SU-DHL-6 (cell line): ENCODE measurements around the gene RUNX2.

Experiments used
- H2AFZ ChIP-seq: fragments of 200-600 bp; sonication (generic); 2 replicates; pipeline ENCODE4 v1.6.1; 2014; ENCODE audit warnings: low read depth, mild to moderate bottlenecking, moderate library complexity, mixed read lengths, antibody characterized with exemption, low read length; ENCODE audit not compliant: severe bottlenecking
- H3F3A ChIP-seq: fragments of 200-600 bp; shearing (Covaris generic); 2 replicates; pipeline ENCODE4 v1.6.0; 2016; ENCODE audit warnings: antibody characterized with exemption, mild to moderate bottlenecking; ENCODE audit not compliant: insufficient read depth
- H3K27ac ChIP-seq: fragments of 200-600 bp; sonication (generic); 2 replicates; pipeline ENCODE4 v1.5.1; 2016; ENCODE audit warnings: low read depth, mild to moderate bottlenecking, low read length, moderate library complexity, mixed read lengths
- H3K27me3 ChIP-seq: fragments of 200-600 bp; sonication (generic), shearing (Covaris generic); 2 replicates; pipeline ENCODE4 v1.6.0; 2014; ENCODE audit warnings: mild to moderate bottlenecking, low read length
- H3K36me3 ChIP-seq: fragments of 200-600 bp; sonication (generic); 2 replicates; pipeline ENCODE4 v1.6.1; 2014; ENCODE audit warnings: mild to moderate bottlenecking, low read length, mixed read lengths
- H3K4me2 ChIP-seq: fragments of 300-600, 200-600 bp; shearing (Covaris generic), sonication (generic); 2 replicates; pipeline ENCODE4 v1.6.0; 2014; ENCODE audit warnings: low read length, low read depth, mild to moderate bottlenecking; ENCODE audit not compliant: poor library complexity, severe bottlenecking
- H3K4me3 ChIP-seq: fragments of 200-600 bp; sonication (generic); 2 replicates; pipeline ENCODE4 v1.5.1; 2014; ENCODE audit warnings: antibody characterized with exemption, low read length, mild to moderate bottlenecking, mixed read lengths; ENCODE audit not compliant: insufficient read depth, poor library complexity, severe bottlenecking
- H3K79me2 ChIP-seq: fragments of 200-600 bp; sonication (generic); 2 replicates; pipeline ENCODE4 v1.6.1; 2014; ENCODE audit warnings: mild to moderate bottlenecking, low read length, moderate library complexity; ENCODE audit not compliant: insufficient read depth
- H3K9ac ChIP-seq: fragments of 200-600 bp; sonication (generic); 2 replicates; pipeline ENCODE4 v1.7.0; 2014; ENCODE audit warnings: mild to moderate bottlenecking, low read length
- H3K9me2 ChIP-seq: fragments of 200-600 bp; sonication (generic); replicated peaks from 2 replicates; pipeline ENCODE4 v1.6.1; 2014; ENCODE audit warnings: low read length; ENCODE audit not compliant: insufficient read depth
- H3K9me3 ChIP-seq: fragments of 200-600 bp; sonication (generic); 2 replicates; pipeline ENCODE4 v1.6.1; 2014; ENCODE audit warnings: low read length, mixed read lengths; ENCODE audit not compliant: insufficient read depth
- H4K20me1 ChIP-seq: fragments of 200-600 bp; sonication (generic); 2 replicates; pipeline ENCODE4 v1.6.1; 2014; ENCODE audit warnings: low read depth, mild to moderate bottlenecking, antibody characterized with exemption, low read length, moderate library complexity, mixed read lengths
- CTCF ChIP-seq: fragments of 200-600 bp; sonication (generic); IDR thresholded peaks from one replicate; pipeline ENCODE4 v1.5.1; 2017; ENCODE audit warnings: antibody characterized with exemption, mild to moderate bottlenecking, low read length, moderate library complexity; ENCODE audit not compliant: insufficient read depth, poor library complexity, severe bottlenecking
- EZH2phosphoT487 ChIP-seq: fragments of 200-600 bp; sonication (generic), shearing (Covaris generic); conservative IDR thresholded peaks from 2 replicates; pipeline ENCODE4 v1.6.1; 2018; ENCODE audit warnings: mild to moderate bottlenecking, antibody characterized with exemption, low read length, moderate library complexity, mixed read lengths

The RUNX2 gene

GRCh38 chr6:45320349-45320748 is 7.8 kb upstream of the RUNX2 start:
- Histone ChIP-seq H3F3A (peaks cover 8% of the 10 kb centered on the region; the same call in 1 of the 2 replicates), H3K9me3 (no peaks in the 10 kb centered on the region), H3K79me2 (no peaks in the 10 kb centered on the region), H3K4me3 (no peak overlapping the region), H4K20me1 (0 out of 2 replicates have a peak, but pooled peaks cover 3% of the 10 kb centered on the region), H3K9me2 (no peaks in the 10 kb centered on the region), H3K9ac (no peak overlapping the region), H3K36me3 (no peaks in the 10 kb centered on the region), H2AFZ (no peak overlapping the region), H3K4me2 (no peak overlapping the region), H3K27ac (no peak overlapping the region), H3K27me3 (no peaks in the 10 kb centered on the region)
- TF ChIP-seq CTCF (no peak), EZH2phosphoT487 (no peak)

GRCh38 chr6:45323656-45324224 is 4.4 kb upstream of the RUNX2 start:
- no peak for TF ChIP-seq CTCF
- no peak for TF ChIP-seq EZH2phosphoT487
- no peak overlapping the region for H3K27ac ChIP-seq
- H3K79me2 ChIP-seq, result no peaks in the 10 kb centered on the region
- no peaks in the 10 kb centered on the region for H3K9me3 ChIP-seq
- no peak overlapping the region for H2AFZ ChIP-seq
- no peak overlapping the region for H3K9ac ChIP-seq
- no peaks in the 10 kb centered on the region for H3K9me2 ChIP-seq
- H3K36me3 ChIP-seq, result no peaks in the 10 kb centered on the region
- H3K4me3 ChIP-seq, result no peak overlapping the region
- H4K20me1 ChIP-seq, result no peaks in the 10 kb centered on the region; the same call in 1 of the 2 replicates
- H3K27me3 ChIP-seq, result no peaks in the 10 kb centered on the region
- H3K4me2 ChIP-seq, result peak overlapping the region; percentile 5
- H3F3A ChIP-seq, result peaks cover 8% of the 10 kb centered on the region; the same call in 1 of the 2 replicates

- H3K27ac ChIP-seq, result no peak overlapping the region
- H3K4me2 ChIP-seq, result no peak overlapping the region
- peaks cover 6% of the 10 kb centered on the region; the same call in 1 of the 2 replicates for H4K20me1 ChIP-seq
- H3K79me2 ChIP-seq, result no peaks in the 10 kb centered on the region
- H3K9ac ChIP-seq, result no peak overlapping the region
- no peaks in the 10 kb centered on the region for H3K9me3 ChIP-seq
- H3K36me3 ChIP-seq, result no peaks in the 10 kb centered on the region
- no peaks in the 10 kb centered on the region for H3K27me3 ChIP-seq
- 0 out of 2 replicates have a peak, but pooled peaks cover 3% of the 10 kb centered on the region for H3F3A ChIP-seq
- no peaks in the 10 kb centered on the region for H3K9me2 ChIP-seq
- no peak overlapping the region for H2AFZ ChIP-seq
- TF ChIP-seq EZH2phosphoT487, result no peak
- no peak for TF ChIP-seq CTCF
- no peak overlapping the region for H3K4me3 ChIP-seq
Measured at GRCh38 chr6:45326698-45327417, 1.3 kb upstream of the RUNX2 start.
